ENCODE data around the gene PACRG.

- no peak for TF ChIP-seq EZH2phosphoT487 (IDR thresholded peaks at IDR 0.05; ENCODE audit: insufficient read depth, low read depth)
- TF ChIP-seq EZH2 (IDR thresholded peaks at IDR 0.05; ENCODE audit: insufficient read depth, poor library complexity, severe bottlenecking), result no peak
Observed at GRCh38 chr6:162941128-162941527, 213.4 kb downstream of the PACRG start.
